Measurements from ENCODE around the gene PRKCI.

Gene PRKCI

DNA sequence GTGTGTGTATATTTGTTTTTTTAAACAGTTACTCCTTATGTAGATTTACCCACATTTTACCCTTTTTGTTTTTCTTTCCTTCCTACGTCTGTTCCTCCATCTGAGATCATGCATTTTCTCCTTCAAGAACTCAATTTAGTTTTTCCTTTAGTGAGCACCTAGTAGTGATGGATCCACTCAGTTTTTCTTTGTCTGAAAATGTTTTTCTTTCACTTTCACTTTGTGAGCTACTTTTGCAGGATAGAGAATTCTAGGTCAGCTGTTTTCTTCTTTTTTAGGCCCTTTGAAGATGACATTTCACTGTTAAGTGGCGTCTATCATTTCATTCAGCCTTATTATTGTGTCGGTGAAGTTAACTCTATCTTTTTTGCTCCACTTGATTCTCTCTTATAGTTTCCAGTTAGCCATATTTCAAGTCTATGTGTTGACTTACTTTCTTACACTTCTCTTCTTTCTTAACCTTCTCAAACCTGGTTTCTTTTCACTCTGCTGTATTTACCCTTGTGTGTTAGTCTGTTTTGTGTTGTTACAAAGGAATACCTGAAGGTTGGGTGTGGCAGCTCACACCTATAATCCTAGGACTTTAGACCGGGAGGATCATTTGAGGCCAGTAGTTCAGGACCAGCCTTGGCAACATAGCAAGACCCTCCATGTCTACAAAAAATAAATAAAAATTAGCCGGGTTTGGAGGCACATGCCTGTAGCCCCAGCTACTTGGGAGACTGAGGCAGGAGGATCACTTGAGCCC lies 55.8 kb downstream of the PRKCI start:
- no peak overlapping the region for H3K4me3 ChIP-seq (ENCODE audit: control insufficient read depth, low read depth, low read length)

DNA sequence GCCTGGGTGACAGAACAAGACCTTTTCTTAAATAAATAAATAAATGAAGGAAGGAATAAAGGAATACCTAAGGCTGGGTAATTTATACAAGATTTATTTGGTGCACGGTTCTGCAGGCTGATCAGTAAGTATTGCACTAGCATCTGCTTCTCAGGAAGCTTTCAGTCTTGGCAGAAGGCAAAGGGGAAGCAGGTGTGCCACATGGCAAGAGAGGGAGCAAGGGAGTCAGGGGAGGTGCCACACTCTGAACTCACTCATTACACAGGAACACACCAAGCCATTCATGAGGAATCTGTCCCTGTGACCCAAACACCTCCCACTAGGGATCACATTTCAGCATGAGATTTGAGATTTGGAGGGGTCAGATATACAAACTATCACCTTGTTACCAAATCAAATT lies 56.4 kb downstream of the PRKCI start:
- H3K4me3 ChIP-seq (ENCODE audit: control insufficient read depth, low read depth, low read length), result no peak overlapping the region
- no peak for DNase-seq (ENCODE audit: low read depth)
- TF ChIP-seq, protein P1, sequence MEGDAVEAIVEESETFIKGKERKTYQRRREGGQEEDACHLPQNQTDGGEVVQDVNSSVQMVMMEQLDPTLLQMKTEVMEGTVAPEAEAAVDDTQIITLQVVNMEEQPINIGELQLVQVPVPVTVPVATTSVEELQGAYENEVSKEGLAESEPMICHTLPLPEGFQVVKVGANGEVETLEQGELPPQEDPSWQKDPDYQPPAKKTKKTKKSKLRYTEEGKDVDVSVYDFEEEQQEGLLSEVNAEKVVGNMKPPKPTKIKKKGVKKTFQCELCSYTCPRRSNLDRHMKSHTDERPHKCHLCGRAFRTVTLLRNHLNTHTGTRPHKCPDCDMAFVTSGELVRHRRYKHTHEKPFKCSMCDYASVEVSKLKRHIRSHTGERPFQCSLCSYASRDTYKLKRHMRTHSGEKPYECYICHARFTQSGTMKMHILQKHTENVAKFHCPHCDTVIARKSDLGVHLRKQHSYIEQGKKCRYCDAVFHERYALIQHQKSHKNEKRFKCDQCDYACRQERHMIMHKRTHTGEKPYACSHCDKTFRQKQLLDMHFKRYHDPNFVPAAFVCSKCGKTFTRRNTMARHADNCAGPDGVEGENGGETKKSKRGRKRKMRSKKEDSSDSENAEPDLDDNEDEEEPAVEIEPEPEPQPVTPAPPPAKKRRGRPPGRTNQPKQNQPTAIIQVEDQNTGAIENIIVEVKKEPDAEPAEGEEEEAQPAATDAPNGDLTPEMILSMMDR (conservative IDR thresholded peaks at IDR 0.05; ENCODE audit: control insufficient read depth, insufficient read depth, low read depth, low read length), result no peak

More for the DNA sequence above, 55.8 kb downstream of the PRKCI start:
- no peak for DNase-seq (ENCODE audit: low read depth)
- TF ChIP-seq, protein P1 (conservative IDR thresholded peaks at IDR 0.05; ENCODE audit: control insufficient read depth, insufficient read depth, low read depth, low read length), result no peak

DNA sequence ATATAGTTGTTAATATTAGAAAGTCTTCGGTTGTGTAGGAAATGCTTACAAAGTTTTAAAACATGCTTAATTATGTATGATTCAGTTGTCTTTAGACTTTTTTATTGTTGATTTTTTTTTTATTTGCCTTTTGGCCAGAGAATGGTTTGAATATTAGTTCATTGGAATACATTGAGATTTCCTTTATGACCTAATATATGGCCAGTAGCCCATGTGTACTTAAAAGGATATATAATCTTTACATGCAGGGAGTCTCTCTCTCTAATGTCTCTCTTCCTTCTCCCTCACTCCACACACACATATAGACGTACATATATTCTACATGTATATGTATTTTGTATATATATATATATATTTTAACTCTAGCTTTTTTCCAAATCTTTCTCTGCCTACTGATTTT lies 68.0 kb downstream of the PRKCI start:
- DNase-seq (ENCODE audit: low read depth), result no peak
- TF ChIP-seq, protein P1 (conservative IDR thresholded peaks at IDR 0.05; ENCODE audit: control insufficient read depth, insufficient read depth, low read depth, low read length), result no peak
- no peak overlapping the region for H3K4me3 ChIP-seq (ENCODE audit: control insufficient read depth, low read depth, low read length)

DNA sequence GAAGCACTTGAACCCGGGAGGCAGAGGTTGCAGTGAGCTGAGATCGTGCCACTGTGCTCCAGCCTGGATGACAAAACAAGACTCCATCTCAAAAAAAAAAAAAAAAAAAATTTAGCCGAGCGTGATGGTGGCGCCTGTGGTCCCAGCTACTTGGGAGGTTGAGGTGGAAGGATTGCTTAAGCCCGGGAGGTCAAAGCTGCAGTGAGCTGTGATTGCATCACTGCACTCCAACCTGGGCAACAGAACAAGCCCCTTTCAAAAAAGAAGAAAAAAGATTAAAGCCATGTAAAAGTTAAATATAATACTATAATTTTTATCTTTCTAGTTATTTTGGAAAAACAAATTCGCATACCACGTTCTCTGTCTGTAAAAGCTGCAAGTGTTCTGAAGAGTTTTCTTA lies 73.4 kb downstream of the PRKCI start:
- DNase-seq (ENCODE audit: low read depth), result no peak
- no peak overlapping the region for H3K4me3 ChIP-seq (ENCODE audit: control insufficient read depth, low read depth, low read length)
- TF ChIP-seq, protein P1 (conservative IDR thresholded peaks at IDR 0.05; ENCODE audit: control insufficient read depth, insufficient read depth, low read depth, low read length), result no peak

DNA sequence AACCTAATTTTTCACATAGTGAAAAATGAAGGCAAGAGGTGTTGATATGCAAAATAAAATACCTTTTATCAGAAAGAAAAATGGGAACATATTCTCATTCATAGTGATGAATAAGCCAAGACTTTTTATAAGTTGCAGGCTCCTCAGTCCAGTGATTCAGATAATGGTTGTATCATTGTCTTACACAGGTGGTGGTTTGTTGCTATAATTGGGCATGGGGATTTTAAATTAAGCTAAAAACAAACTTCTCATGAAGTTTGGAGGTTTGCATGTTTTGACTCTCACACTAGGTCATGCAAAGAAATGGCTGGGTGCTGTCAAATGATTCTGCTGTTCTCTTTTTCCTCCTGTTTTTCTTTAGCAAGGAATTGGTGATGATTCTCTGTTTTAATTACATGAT lies 74.5 kb downstream of the PRKCI start:
- no peak for DNase-seq (ENCODE audit: low read depth)
- TF ChIP-seq, protein P1 (conservative IDR thresholded peaks at IDR 0.05; ENCODE audit: control insufficient read depth, insufficient read depth, low read depth, low read length), result no peak
- H3K4me3 ChIP-seq (ENCODE audit: control insufficient read depth, low read depth, low read length), result no peak overlapping the region

DNA sequence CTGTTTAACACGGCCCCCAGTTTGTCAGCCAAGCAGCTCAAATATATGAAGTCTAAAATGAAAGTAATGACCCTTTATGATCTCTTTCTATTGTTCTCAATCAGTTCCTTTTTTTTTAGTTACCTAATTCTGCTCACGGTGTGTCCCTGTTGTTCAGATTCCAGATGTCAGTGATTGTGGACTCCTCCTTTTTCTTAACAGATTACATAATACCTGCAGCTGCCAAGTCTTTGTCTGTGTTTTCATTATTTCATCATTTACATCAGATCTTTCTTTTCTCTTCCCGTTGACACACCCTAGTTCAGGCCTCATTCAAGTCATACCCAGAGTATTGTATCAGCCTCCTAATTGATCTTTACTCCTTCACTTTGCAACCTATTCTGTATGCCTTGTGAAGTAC lies 79.2 kb downstream of the PRKCI start:
- peak; percentile 64 for DNase-seq (ENCODE audit: low read depth)
- TF ChIP-seq, protein P1 (conservative IDR thresholded peaks at IDR 0.05; ENCODE audit: control insufficient read depth, insufficient read depth, low read depth, low read length), result no peak
- H3K4me3 ChIP-seq (ENCODE audit: control insufficient read depth, low read depth, low read length), result no peak overlapping the region
